SK-N-SH (cell line): ENCODE measurements around the gene CALN1.
"Not testable (repeated sequence)": the region's sequence is repeated elsewhere in the genome, so short reads cannot be mapped to it uniquely, and the experiment has no call there.

Experiments used
- EP300 ChIP-seq, 2 experiments: IDR thresholded peaks; 2 replicates each; pipeline versions ENCODE4 v1.4.0 to v1.6.1; 2012; ENCODE audit warnings: borderline replicate concordance in 1 of 2, low read depth in 1 of 2, low read length in 1 of 2
- GATA2 ChIP-seq: sonication (generic); formaldehyde crosslinking; IDR thresholded peaks from 2 replicates; pipeline ENCODE4 v1.5.0; 2020; ENCODE audit warnings: mild to moderate bottlenecking, missing genetic modification reagents
- POLR2AphosphoS5 ChIP-seq: IDR thresholded peaks from 2 replicates; pipeline ENCODE4 v1.6.1; 2012; ENCODE audit warnings: low read depth, low read length
- RCOR1 ChIP-seq: fragments of 150-350 bp; IDR thresholded peaks from 2 replicates; pipeline ENCODE4 v1.6.1; 2017; ENCODE audit warnings: antibody characterized with exemption, low read length
- SIN3A ChIP-seq: IDR thresholded peaks from 2 replicates; pipeline ENCODE4 v1.6.1; 2012; ENCODE audit warnings: low read depth, mild to moderate bottlenecking, low read length, moderate library complexity, borderline replicate concordance
- TAF1 ChIP-seq: IDR thresholded peaks from 2 replicates; pipeline ENCODE4 v1.6.1; 2012; ENCODE audit warnings: low read depth, mild to moderate bottlenecking, low read length, moderate library complexity, borderline replicate concordance
- TF ChIP-seq, protein P1 (sequence below): fragments of 200-600 bp; sonication (generic); IDR thresholded peaks from 2 replicates; pipeline ENCODE4 v1.6.1; 2017; ENCODE audit warnings: antibody characterized with exemption, mild to moderate bottlenecking, moderate library complexity
- TF ChIP-seq, protein P2 (sequence below): IDR thresholded peaks from 2 replicates; pipeline ENCODE4; 2012

DNA sequence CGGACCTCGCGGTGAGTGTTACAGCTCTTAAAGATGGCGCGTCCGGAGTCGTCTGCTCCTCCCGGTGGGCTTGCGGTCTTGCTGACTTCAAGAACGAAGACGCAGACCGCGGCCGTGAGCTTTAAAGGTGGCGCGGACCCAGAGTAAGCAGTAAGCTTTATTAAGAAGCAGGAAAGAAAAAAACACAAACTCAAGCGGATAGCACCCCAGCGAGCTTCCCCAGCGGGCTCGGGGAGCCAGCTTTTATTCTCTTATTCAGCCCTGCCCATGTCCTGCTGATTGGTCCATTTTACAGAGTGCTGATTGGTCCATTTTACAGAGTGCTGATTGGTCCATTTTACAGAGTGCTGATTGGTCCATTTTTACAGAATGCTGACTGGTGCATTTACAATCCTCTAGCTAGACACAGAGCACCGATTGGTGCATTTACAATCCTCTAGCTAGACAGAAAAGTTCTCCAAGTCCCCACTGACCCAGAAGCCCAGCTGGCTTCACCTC is at the start of gene CALN1:
- not testable (repeated sequence) for TF ChIP-seq GATA2; SIN3A; EP300 (IDR thresholded peaks at IDR 0.05; ENCODE audit: borderline replicate concordance in 1 of 2, low read depth in 1 of 2, low read length in 1 of 2); TAF1; POLR2AphosphoS5; RCOR1
- TF ChIP-seq, protein P1, sequence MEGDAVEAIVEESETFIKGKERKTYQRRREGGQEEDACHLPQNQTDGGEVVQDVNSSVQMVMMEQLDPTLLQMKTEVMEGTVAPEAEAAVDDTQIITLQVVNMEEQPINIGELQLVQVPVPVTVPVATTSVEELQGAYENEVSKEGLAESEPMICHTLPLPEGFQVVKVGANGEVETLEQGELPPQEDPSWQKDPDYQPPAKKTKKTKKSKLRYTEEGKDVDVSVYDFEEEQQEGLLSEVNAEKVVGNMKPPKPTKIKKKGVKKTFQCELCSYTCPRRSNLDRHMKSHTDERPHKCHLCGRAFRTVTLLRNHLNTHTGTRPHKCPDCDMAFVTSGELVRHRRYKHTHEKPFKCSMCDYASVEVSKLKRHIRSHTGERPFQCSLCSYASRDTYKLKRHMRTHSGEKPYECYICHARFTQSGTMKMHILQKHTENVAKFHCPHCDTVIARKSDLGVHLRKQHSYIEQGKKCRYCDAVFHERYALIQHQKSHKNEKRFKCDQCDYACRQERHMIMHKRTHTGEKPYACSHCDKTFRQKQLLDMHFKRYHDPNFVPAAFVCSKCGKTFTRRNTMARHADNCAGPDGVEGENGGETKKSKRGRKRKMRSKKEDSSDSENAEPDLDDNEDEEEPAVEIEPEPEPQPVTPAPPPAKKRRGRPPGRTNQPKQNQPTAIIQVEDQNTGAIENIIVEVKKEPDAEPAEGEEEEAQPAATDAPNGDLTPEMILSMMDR = not testable (repeated sequence)
- TF ChIP-seq, protein P2, sequence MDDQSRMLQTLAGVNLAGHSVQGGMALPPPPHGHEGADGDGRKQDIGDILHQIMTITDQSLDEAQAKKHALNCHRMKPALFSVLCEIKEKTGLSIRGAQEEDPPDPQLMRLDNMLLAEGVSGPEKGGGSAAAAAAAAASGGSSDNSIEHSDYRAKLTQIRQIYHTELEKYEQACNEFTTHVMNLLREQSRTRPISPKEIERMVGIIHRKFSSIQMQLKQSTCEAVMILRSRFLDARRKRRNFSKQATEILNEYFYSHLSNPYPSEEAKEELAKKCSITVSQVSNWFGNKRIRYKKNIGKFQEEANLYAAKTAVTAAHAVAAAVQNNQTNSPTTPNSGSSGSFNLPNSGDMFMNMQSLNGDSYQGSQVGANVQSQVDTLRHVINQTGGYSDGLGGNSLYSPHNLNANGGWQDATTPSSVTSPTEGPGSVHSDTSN = not testable (repeated sequence)
